Neural progenitor cell (in vitro differentiated cells): ENCODE data around the gene KANK3. TPM values are rescaled to one million over a fixed set of nuclear protein-coding genes. Genes with fewer than 3 reads are reported as not detected.

Experiments
- DNase-seq: peaks from one replicate; pipeline ENCODE4 v3.0.0-alpha.2; 2016; ENCODE audit warnings: low spot score
- H2AFZ ChIP-seq: fragments of 200-600 bp; sonication (generic); replicated peaks from 2 replicates; pipeline ENCODE4 v1.6.1; 2016; ENCODE audit warnings: antibody characterized with exemption
- H3F3A ChIP-seq: fragments of 200-600 bp; sonication (generic); 2 replicates; pipeline ENCODE4 v1.6.1; 2016; ENCODE audit warnings: antibody characterized with exemption, low read depth
- H3K27ac ChIP-seq: fragments of 200-600 bp; sonication (generic); 2 replicates; pipeline ENCODE4 v1.5.1; 2016; ENCODE audit warnings: mild to moderate bottlenecking
- H3K27me3 ChIP-seq: fragments of 200-600 bp; sonication (generic); 2 replicates; pipeline ENCODE4 v1.6.1; 2016; ENCODE audit warnings: mild to moderate bottlenecking, moderate library complexity
- H3K36me3 ChIP-seq: fragments of 200-600 bp; sonication (generic); 2 replicates; pipeline ENCODE4 v1.5.1; 2016
- H3K4me1 ChIP-seq: fragments of 200-600 bp; sonication (generic); 2 replicates; pipeline ENCODE4 v1.6.1; 2016; ENCODE audit warnings: mixed run types
- H3K4me2 ChIP-seq: fragments of 200-600 bp; sonication (generic); 2 replicates; pipeline ENCODE4 v1.6.1; 2016
- H3K4me3 ChIP-seq: fragments of 200-600 bp; sonication (generic); 2 replicates; pipeline ENCODE4 v1.5.1; 2016
- H3K79me2 ChIP-seq: fragments of 200-600 bp; sonication (generic); 2 replicates; pipeline ENCODE4 v1.6.1; 2016; ENCODE audit warnings: low read depth
- H3K9ac ChIP-seq: fragments of 200-600 bp; sonication (generic); 2 replicates; pipeline ENCODE4 v1.6.1; 2016
- H3K9me3 ChIP-seq: fragments of 200-600 bp; sonication (generic); 2 replicates; pipeline ENCODE4 v1.5.1; 2016; ENCODE audit warnings: low read depth
- H4K20me1 ChIP-seq: fragments of 200-600 bp; sonication (generic); 2 replicates; pipeline ENCODE4 v1.6.1; 2016; ENCODE audit warnings: low read depth
- H3K27ac Mint-ChIP-seq: 3 replicates; pipeline ENCODE4 v1.8.0; 2021; ENCODE audit warnings: mixed read lengths
- H3K27me3 Mint-ChIP-seq: 2 replicates; pipeline ENCODE4 v1.8.0; 2022; ENCODE audit warnings: low read depth, mild to moderate bottlenecking, inconsistent platforms, moderate library complexity, mixed read lengths; ENCODE audit not compliant: insufficient read depth
- H3K36me3 Mint-ChIP-seq: 3 replicates; pipeline ENCODE4 v1.8.0; 2021; ENCODE audit warnings: mixed read lengths
- H3K4me1 Mint-ChIP-seq: 3 replicates; pipeline ENCODE4 v1.8.0; 2021; ENCODE audit warnings: mixed read lengths
- H3K4me3 Mint-ChIP-seq: 3 replicates; pipeline ENCODE4 v1.8.0; 2021; ENCODE audit warnings: mild to moderate bottlenecking, moderate library complexity, mixed read lengths
- H3K9me3 Mint-ChIP-seq: 3 replicates; pipeline ENCODE4 v1.8.0; 2020; ENCODE audit warnings: mixed read lengths
- CTCF ChIP-seq: fragments of 200-600 bp; sonication (generic); IDR thresholded peaks from 2 replicates; pipeline ENCODE4 v1.5.1; 2017; ENCODE audit warnings: antibody characterized with exemption, mild to moderate bottlenecking
- EZH2 ChIP-seq: fragments of 200-600 bp; sonication (generic); IDR thresholded peaks from 2 replicates; pipeline ENCODE4 v1.6.1; 2017; ENCODE audit warnings: antibody characterized with exemption, mild to moderate bottlenecking, moderate library complexity
- EZH2phosphoT487 ChIP-seq: fragments of 200-600 bp; sonication (generic); IDR thresholded peaks from 2 replicates; pipeline ENCODE4 v1.6.1; 2017; ENCODE audit warnings: antibody characterized with exemption
- total RNA-seq: library from RNA; depleted of rRNA; stranded (reverse); fragments of >200 nt; gene quantifications from 2 replicates; pipeline ENCODE4 v1.2.3, GENCODE V29; 2015; ENCODE audit warnings: low replicate concordance

Gene KANK3
- total RNA-seq, 1 donor from 2014 or later: not detected

- Mint-ChIP-seq H3K27me3 (peaks cover 42% of the 10 kb centered on the region), H3K36me3 (no peaks in the 10 kb centered on the region), H3K4me1 (no peaks in the 10 kb centered on the region), H3K27ac (no peak overlapping the region), H3K9me3 (no peaks in the 10 kb centered on the region), H3K4me3 (no peak overlapping the region)
- peaks cover 19% of the 10 kb centered on the region for H4K20me1 ChIP-seq
- H3K79me2 ChIP-seq: no peaks in the 10 kb centered on the region
- H3K4me1 ChIP-seq: peaks cover 9% of the 10 kb centered on the region
- H2AFZ ChIP-seq: no peak overlapping the region
- no peak overlapping the region for H3K27ac ChIP-seq
- H3K4me2 ChIP-seq: no peak overlapping the region
- no peak for TF ChIP-seq CTCF
- TF ChIP-seq EZH2phosphoT487: no peak
- TF ChIP-seq EZH2: no peak
- no peaks in the 10 kb centered on the region for H3K36me3 ChIP-seq
- H3K9me3 ChIP-seq: no peaks in the 10 kb centered on the region
- DNase-seq: no peak
- H3K9ac ChIP-seq: no peak overlapping the region
- no peak overlapping the region for H3K4me3 ChIP-seq
- peaks cover 61% of the 10 kb centered on the region for H3K27me3 ChIP-seq
- H3F3A ChIP-seq: peaks cover 10% of the 10 kb centered on the region
Measured at GRCh38 chr19:8331263-8331845, 11.7 kb downstream of the KANK3 start.

GRCh38 chr19:8329996-8330395 is 13.1 kb downstream of the KANK3 start:
- Mint-ChIP-seq H3K4me3 (no peak overlapping the region), H3K36me3 (no peaks in the 10 kb centered on the region), H3K27ac (no peak overlapping the region), H3K27me3 (peaks cover 37% of the 10 kb centered on the region), H3K9me3 (no peaks in the 10 kb centered on the region), H3K4me1 (no peaks in the 10 kb centered on the region)
- no peak overlapping the region for H3K4me2 ChIP-seq
- DNase-seq: no peak
- H4K20me1 ChIP-seq: peaks cover 16% of the 10 kb centered on the region
- H3K9me3 ChIP-seq: no peaks in the 10 kb centered on the region
- no peak overlapping the region for H2AFZ ChIP-seq
- H3K27me3 ChIP-seq: peaks cover 48% of the 10 kb centered on the region
- H3K4me1 ChIP-seq: peaks cover 9% of the 10 kb centered on the region
- peaks cover 4% of the 10 kb centered on the region for H3F3A ChIP-seq
- H3K36me3 ChIP-seq: no peaks in the 10 kb centered on the region
- no peak overlapping the region for H3K4me3 ChIP-seq
- H3K9ac ChIP-seq: no peak overlapping the region
- no peak overlapping the region for H3K27ac ChIP-seq
- TF ChIP-seq CTCF (no peak), EZH2 (no peak), EZH2phosphoT487 (no peak)
- no peaks in the 10 kb centered on the region for H3K79me2 ChIP-seq

DNA sequence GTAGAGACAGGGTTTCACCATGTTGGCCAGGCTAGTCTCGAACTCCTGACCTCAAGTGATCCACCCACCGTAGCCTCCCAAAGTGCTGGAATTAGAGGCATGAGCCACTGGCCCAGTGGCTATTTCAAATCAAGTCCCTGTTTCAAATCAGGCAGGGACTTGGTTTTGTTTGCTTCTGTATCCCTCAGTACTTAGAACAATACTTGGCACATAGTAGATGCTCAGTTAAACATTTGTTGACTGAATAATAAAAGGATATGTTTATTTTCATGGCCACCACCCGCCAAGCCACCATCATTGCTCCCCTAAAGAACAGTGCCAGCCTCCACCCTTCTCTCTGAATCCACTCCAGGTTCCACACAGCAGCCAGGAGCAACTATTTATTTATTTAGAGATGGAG is 17.6 kb downstream of the KANK3 start:
- no peak overlapping the region for H3K4me3 Mint-ChIP-seq

More for the DNA sequence above, 17.6 kb downstream of the KANK3 start:
- TF ChIP-seq CTCF: no peak
- TF ChIP-seq EZH2phosphoT487: no peak
- no peak for TF ChIP-seq EZH2
- Histone ChIP-seq H3K27me3 (peaks cover 4% of the 10 kb centered on the region), H3K9me3 (no peaks in the 10 kb centered on the region), H3K4me2 (no peak overlapping the region), H3K4me1 (peaks cover 9% of the 10 kb centered on the region), H2AFZ (no peak overlapping the region), H3K4me3 (no peak overlapping the region), H3F3A (peaks cover 26% of the 10 kb centered on the region), H4K20me1 (peaks cover 23% of the 10 kb centered on the region), H3K79me2 (peaks cover 30% of the 10 kb centered on the region), H3K9ac (no peak overlapping the region), H3K36me3 (no peaks in the 10 kb centered on the region), H3K27ac (no peak overlapping the region)
- no peaks in the 10 kb centered on the region for H3K9me3 Mint-ChIP-seq
- H3K36me3 Mint-ChIP-seq: peaks cover 4% of the 10 kb centered on the region
- no peak overlapping the region for H3K27ac Mint-ChIP-seq
- H3K27me3 Mint-ChIP-seq: peaks cover 14% of the 10 kb centered on the region
- peaks cover 11% of the 10 kb centered on the region for H3K4me1 Mint-ChIP-seq
- no peak for DNase-seq
